Esophagus muscularis mucosa (tissue), 4 donors: ENCODE measurements around the gene HK3. TPM values are rescaled to one million over a fixed set of nuclear protein-coding genes. Genes with fewer than 3 reads are reported as not detected.

Experiments used
- DNase-seq: peaks from one replicate; pipeline ENCODE4 v3.0.0-alpha.2; 2017; ENCODE audit errors: extremely low spot score
- H3K27ac ChIP-seq, 4 donors: fragments of 200-600 bp; sonication (generic); replicated peaks in 1 of 4; 1 replicate in 3 of 4; 2 replicates in 1 of 4; pipeline ENCODE4 v1.5.1; 2016 to 2019; ENCODE audit warnings: mild to moderate bottlenecking in 1 of 4
- H3K27me3 ChIP-seq, 4 donors: fragments of 200-600 bp; sonication (generic); one replicate each; pipeline versions ENCODE4 v1.5.1 to v1.6.0; 2016 to 2019
- H3K36me3 ChIP-seq, 4 donors: fragments of 200-600 bp; sonication (generic); one replicate each; pipeline ENCODE4 v1.5.1; 2016 to 2019
- H3K4me1 ChIP-seq, 4 donors: fragments of 200-600 bp; sonication (generic); one replicate each; pipeline ENCODE4 v1.5.1; 2016 to 2019
- H3K4me3 ChIP-seq, 4 donors: fragments of 200-600 bp; sonication (generic); 1 replicate in 2 of 4; 2 replicates in 2 of 4; pipeline ENCODE4 v1.5.1; 2016 to 2019; ENCODE audit warnings: mild to moderate bottlenecking in 4 of 4, moderate library complexity in 1 of 4
- H3K9me3 ChIP-seq, 4 donors: fragments of 200-600 bp; sonication (generic); 1 replicate in 3 of 4; 2 replicates in 1 of 4; pipeline ENCODE4 v1.5.1; 2016 to 2019
- EP300 ChIP-seq: sonication (generic); formaldehyde crosslinking; IDR thresholded peaks from one replicate; pipeline ENCODE4 v1.6.1; 2017; ENCODE audit warnings: antibody characterized with exemption
- POLR2A ChIP-seq: fragments of 450-650 bp; IDR thresholded peaks from one replicate; pipeline ENCODE4 v1.6.1; 2017; ENCODE audit warnings: antibody characterized with exemption, moderate library complexity, mild to moderate bottlenecking, low read depth
- POLR2AphosphoS5 ChIP-seq, 2 donors: sonication (generic); formaldehyde crosslinking; IDR thresholded peaks; one replicate each; pipeline ENCODE4 v1.6.1; 2017; ENCODE audit warnings: antibody characterized with exemption in 2 of 2
- WGBS: methylation state at CpG from one replicate; pipeline ENCODE4 v1.1.5; 2018; 5-methylcytosine and 5-hydroxymethylcytosine counted together
- intact Hi-C: fragments of 100-400 bp; cut with DNase I; formaldehyde crosslinking; loops from one replicate; pipeline ENCODE4 v1.15.1; 2023
- total RNA-seq, 4 donors: library from RNA; depleted of rRNA; stranded (reverse); fragments of >200 nt; gene quantifications; one replicate each; pipeline versions ENCODE4 v1.1.0 to v1.2.1, GENCODE V29; 2016
- TF ChIP-seq, protein P1 (sequence below), 3 experiments: fragments of 200-600 bp in 2 of 3; fragments of 450-650 bp in 1 of 3; sonication (generic) in 2 of 3; IDR thresholded peaks; one replicate each; pipeline ENCODE4 v1.5.1; 2017 to 2019; ENCODE audit warnings: antibody characterized with exemption in 3 of 3, mild to moderate bottlenecking in 2 of 3, moderate library complexity in 1 of 3

The HK3 gene
- total RNA-seq, 4 donors from 2014 or later = 3.8 to 11.6 (median 6.9) TPM

DNA sequence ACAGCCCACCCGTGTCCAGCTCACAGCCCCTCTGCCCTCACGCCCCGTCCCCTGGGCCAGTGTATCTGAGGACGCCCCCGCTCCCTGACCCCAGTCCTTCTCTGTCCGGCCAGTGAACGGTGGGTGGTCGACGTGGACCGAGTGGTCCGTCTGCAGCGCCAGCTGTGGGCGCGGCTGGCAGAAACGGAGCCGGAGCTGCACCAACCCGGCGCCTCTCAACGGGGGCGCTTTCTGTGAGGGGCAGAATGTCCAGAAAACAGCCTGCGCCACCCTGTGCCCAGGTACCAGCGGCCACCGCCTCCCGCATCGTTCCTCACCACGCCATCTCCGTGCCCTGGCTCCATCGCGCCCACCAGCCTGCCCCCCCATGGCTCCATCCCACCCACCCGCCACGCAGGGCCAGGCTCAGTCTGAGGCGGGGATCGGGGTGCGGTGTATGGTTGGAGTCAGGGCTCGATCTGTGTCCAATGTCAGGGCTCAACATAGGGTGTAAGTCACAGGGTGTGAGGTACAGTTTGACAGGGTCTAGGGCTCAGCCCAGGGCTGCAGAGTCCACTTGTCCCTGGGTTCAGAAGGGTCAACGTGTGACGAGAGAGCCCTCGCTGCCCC lies 29.5 kb downstream of the HK3 start:
- no peak for DNase-seq
- no peaks in the 10 kb centered on the region for H3K36me3 ChIP-seq
- no peaks in the 10 kb centered on the region for H3K9me3 ChIP-seq
- intact Hi-C loops = no loop called here
- peaks cover 0 to 70% (median under 1%) of the 10 kb centered on the region in 4 donors for H3K27me3 ChIP-seq
- no peak overlapping the region for H3K27ac ChIP-seq
- TF ChIP-seq EP300 = no peak
- TF ChIP-seq, protein P1, sequence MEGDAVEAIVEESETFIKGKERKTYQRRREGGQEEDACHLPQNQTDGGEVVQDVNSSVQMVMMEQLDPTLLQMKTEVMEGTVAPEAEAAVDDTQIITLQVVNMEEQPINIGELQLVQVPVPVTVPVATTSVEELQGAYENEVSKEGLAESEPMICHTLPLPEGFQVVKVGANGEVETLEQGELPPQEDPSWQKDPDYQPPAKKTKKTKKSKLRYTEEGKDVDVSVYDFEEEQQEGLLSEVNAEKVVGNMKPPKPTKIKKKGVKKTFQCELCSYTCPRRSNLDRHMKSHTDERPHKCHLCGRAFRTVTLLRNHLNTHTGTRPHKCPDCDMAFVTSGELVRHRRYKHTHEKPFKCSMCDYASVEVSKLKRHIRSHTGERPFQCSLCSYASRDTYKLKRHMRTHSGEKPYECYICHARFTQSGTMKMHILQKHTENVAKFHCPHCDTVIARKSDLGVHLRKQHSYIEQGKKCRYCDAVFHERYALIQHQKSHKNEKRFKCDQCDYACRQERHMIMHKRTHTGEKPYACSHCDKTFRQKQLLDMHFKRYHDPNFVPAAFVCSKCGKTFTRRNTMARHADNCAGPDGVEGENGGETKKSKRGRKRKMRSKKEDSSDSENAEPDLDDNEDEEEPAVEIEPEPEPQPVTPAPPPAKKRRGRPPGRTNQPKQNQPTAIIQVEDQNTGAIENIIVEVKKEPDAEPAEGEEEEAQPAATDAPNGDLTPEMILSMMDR (IDR thresholded peaks at IDR 0.05) = no peak
- TF ChIP-seq POLR2AphosphoS5 (IDR thresholded peaks at IDR 0.05) = no peak
- TF ChIP-seq POLR2A = no peak
- no peaks in the 10 kb centered on the region for H3K4me1 ChIP-seq
- no peak overlapping the region for H3K4me3 ChIP-seq
- WGBS = 88% methylated on average over 27 of the region's 38 CpGs

DNA sequence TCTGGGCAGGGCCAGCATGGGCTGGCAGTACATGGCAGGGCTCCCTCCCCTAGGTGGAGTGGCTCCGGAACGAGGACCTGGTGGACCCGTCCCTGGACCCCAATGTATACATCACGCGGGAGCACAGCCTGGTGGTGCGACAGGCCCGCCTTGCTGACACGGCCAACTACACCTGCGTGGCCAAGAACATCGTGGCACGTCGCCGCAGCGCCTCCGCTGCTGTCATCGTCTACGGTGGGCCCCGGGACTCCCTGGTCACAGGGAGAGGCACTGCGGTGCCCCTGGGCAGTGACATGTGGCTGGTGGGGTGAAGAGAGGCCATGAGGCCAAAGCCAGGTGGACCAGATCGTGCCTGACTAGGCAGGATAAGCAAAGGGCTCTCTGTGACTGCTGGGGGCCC lies 30.4 kb downstream of the HK3 start:
- no peaks in the 10 kb centered on the region for H3K4me1 ChIP-seq
- H3K9me3 ChIP-seq = no peaks in the 10 kb centered on the region
- intact Hi-C loops = no loop called here
- no peak overlapping the region for H3K27ac ChIP-seq
- no peak overlapping the region for H3K4me3 ChIP-seq
- H3K27me3 ChIP-seq = peaks cover 0 to 70% (median 2%) of the 10 kb centered on the region in 4 donors
- no peak for TF ChIP-seq POLR2A
- H3K36me3 ChIP-seq = no peaks in the 10 kb centered on the region
- 93% methylated on average over 6 of the region's 20 CpGs for WGBS
- no peak for DNase-seq

DNA sequence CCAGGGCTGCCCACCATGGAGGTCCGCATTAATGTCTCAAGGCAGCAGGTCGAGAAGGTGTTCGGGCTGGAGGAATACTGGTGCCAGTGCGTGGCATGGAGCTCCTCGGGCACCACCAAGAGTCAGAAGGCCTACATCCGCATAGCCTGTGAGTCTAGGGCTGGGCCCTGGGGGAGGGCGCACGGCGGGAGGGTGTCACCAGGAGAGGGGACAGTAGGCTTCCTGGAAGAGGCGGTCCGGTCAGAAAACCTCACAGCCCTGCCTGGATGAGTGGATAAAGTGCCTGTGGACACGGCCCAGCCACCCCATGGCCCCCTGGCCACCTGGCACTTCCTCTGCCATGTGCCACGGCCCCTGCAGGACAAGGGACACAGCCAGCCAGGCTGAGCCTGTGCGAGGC lies 31.0 kb downstream of the HK3 start:
- no peaks in the 10 kb centered on the region for H3K4me1 ChIP-seq
- intact Hi-C loops = no loop called here

DNA sequence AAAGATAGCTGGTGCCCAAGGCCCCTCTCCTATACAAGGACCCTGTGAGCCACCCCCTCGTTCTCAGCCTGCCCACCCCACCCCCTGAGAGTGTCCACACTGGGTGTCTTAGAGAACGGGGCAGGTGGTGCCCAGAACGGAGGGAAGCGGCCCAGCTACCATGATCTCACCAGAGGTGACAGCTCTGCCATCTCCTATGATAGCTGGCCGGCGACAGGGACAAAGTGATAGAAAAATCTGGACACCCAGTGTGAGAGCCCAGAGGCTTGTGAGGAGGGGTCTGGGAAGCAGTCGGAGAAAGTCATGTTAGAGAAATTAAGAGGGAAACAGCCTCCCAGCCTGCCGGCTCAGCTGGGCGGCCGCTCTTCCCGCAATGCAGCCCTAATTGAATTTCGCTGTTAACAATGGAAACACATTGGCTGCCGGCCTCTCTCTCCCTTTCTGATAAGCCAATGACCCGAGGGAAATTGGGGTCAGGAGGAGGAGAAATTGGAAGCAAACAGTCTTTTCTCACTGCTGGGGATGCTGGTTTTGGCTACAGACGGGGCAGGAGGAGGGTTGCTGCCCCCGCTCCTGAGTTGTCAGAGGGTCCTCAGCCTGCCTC lies 32.3 kb downstream of the HK3 start:
- intact Hi-C loops = no loop called here
- 33% methylated on average over 14 of the region's 16 CpGs for WGBS
- peaks cover 0 to 84% (median 6%) of the 10 kb centered on the region in 4 donors for H3K27me3 ChIP-seq

More for the DNA sequence above, 31.0 kb downstream of the HK3 start:
- WGBS = 88% methylated on average over 14 of the region's 14 CpGs
- TF ChIP-seq POLR2AphosphoS5 (IDR thresholded peaks at IDR 0.05) (no peak), EP300 (no peak), POLR2A (no peak)
- TF ChIP-seq, protein P1 (IDR thresholded peaks at IDR 0.05) = no peak
- no peaks in the 10 kb centered on the region for H3K36me3 ChIP-seq
- DNase-seq = no peak
- no peaks in the 10 kb centered on the region for H3K9me3 ChIP-seq
- H3K4me3 ChIP-seq = no peak overlapping the region
- peaks cover 0 to 71% (median 2%) of the 10 kb centered on the region in 4 donors for H3K27me3 ChIP-seq
- H3K27ac ChIP-seq = no peak overlapping the region

DNA sequence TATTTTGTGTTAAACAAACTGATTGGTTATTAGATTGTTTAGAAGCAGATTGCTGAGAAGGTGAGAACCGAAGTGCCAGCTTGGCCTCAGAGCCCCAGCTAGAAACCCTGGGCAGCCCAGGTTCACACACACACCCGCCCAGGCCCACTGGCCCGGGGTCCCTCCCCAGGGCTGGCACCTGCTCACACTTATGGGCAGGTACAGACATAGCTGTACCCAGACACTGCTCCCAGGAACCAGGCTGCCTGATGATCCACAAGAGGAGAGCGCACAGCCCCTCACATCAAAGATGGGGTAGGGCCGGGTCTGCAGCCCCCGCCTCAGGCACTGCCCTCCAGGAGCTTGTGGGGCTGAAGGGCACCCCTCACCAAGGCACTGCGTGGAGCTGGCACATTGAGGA lies 33.2 kb downstream of the HK3 start:
- Histone ChIP-seq H3K27me3 (peaks cover 0 to 92% (median 6%) of the 10 kb centered on the region in 4 donors), H3K9me3 (no peaks in the 10 kb centered on the region), H3K4me3 (no peak overlapping the region), H3K4me1 (no peaks in the 10 kb centered on the region), H3K36me3 (no peaks in the 10 kb centered on the region), H3K27ac (no peak overlapping the region)
- intact Hi-C loops = no loop called here
- DNase-seq = no peak
- 90% methylated on average over 7 of the region's 7 CpGs for WGBS
- TF ChIP-seq EP300 (no peak), POLR2A (no peak), POLR2AphosphoS5 (IDR thresholded peaks at IDR 0.05) (no peak)
- TF ChIP-seq, protein P1 (IDR thresholded peaks at IDR 0.05) = no peak

More for the DNA sequence above, 32.3 kb downstream of the HK3 start:
- Histone ChIP-seq H3K4me3 (no peak overlapping the region), H3K9me3 (no peaks in the 10 kb centered on the region), H3K27ac (no peak overlapping the region), H3K36me3 (no peaks in the 10 kb centered on the region), H3K4me1 (no peaks in the 10 kb centered on the region)
- DNase-seq = no peak
- TF ChIP-seq EP300 = no peak
- TF ChIP-seq POLR2AphosphoS5 (IDR thresholded peaks at IDR 0.05) = no peak
- TF ChIP-seq, protein P1 (IDR thresholded peaks at IDR 0.05) = no peak
- TF ChIP-seq POLR2A = no peak
